HepG2 (cell line): ENCODE measurements around the gene SYNJ2. TPM values are rescaled to one million over a fixed set of nuclear protein-coding genes. Genes with fewer than 3 reads are reported as not detected.

ENCODE experiments used
- CHD2 ChIP-seq: IDR thresholded peaks from 2 replicates; pipeline ENCODE4 v1.6.1; 2011; ENCODE audit warnings: low read depth, low read length, improper control_type of control experiment
- GATA4 ChIP-seq: sonication (generic); IDR thresholded peaks from 2 replicates; pipeline ENCODE4 v1.6.1; 2016; ENCODE audit warnings: antibody characterized with exemption, low read depth, borderline replicate concordance
- KLF16 ChIP-seq, 2 experiments: sonication (generic) in 1 of 2; formaldehyde crosslinking in 1 of 2; IDR thresholded peaks; 2 replicates each; pipeline versions ENCODE4 v1.6.1 to v1.8.0; 2016 to 2023; ENCODE audit warnings: missing genetic modification reagents in 2 of 2, missing compliant biosample characterization in 1 of 2
- STAG1 ChIP-seq: sonication (generic); formaldehyde crosslinking; IDR thresholded peaks from 2 replicates; pipeline ENCODE4 v1.4.0; 2020; ENCODE audit warnings: missing genetic modification reagents
- ZFY ChIP-seq: sonication (generic); formaldehyde crosslinking; IDR thresholded peaks from 2 replicates; pipeline ENCODE4 v1.4.0; 2020; ENCODE audit warnings: missing genetic modification reagents
- ZNF660 ChIP-seq: sonication (generic); formaldehyde crosslinking; IDR thresholded peaks from 2 replicates; pipeline ENCODE4 v1.5.1; 2020; ENCODE audit warnings: mild to moderate bottlenecking, low read depth, missing genetic modification reagents, borderline replicate concordance
- polyA plus RNA-seq, 8 experiments: library from polyadenylated mRNA; depleted of rRNA in 3 of 8; stranded (reverse) in 7 of 8; unstranded in 1 of 8; fragments of >200 nt; fragmentation: Illumina TruSeq in 4 of 8; extraction: Trizol in 4 of 8; gene quantifications; 2 replicates each; pipeline versions ENCODE4 v1.2.1 to v1.2.3, GENCODE V29; 2011 to 2016; ENCODE audit warnings: low read depth in 4 of 8, missing spikeins in 1 of 8, mixed read lengths in 1 of 8; ENCODE audit not compliant: insufficient read depth in 1 of 8
- total RNA-seq, 5 experiments: library from RNA; depleted of rRNA; stranded (reverse); fragments of >200 nt; fragmentation: Illumina TruSeq; extraction: Trizol; gene quantifications; 2 replicates each; pipeline ENCODE4 v1.2.3, GENCODE V29; 2016; ENCODE audit warnings: low read depth in 1 of 5
- TF ChIP-seq, protein P1 (sequence below): sonication (generic); formaldehyde crosslinking; IDR thresholded peaks from 2 replicates; pipeline ENCODE4 v1.8.0; 2022; ENCODE audit warnings: mild to moderate bottlenecking, missing genetic modification reagents, moderate library complexity
- TF ChIP-seq, protein P2 (sequence below): sonication (generic); formaldehyde crosslinking; IDR thresholded peaks from 2 replicates; pipeline ENCODE4 v1.4.0; 2020; ENCODE audit warnings: low read depth, mild to moderate bottlenecking, missing genetic modification reagents
- TF ChIP-seq, protein P3 (sequence below): IDR thresholded peaks from 2 replicates; pipeline ENCODE4 v1.6.1; 2016; ENCODE audit warnings: missing biosample characterization, missing genetic modification reagents, low read depth
- TF ChIP-seq, protein P4 (sequence below): sonication (generic); formaldehyde crosslinking; IDR thresholded peaks from 2 replicates; pipeline ENCODE4 v1.4.0; 2020; ENCODE audit warnings: missing genetic modification reagents

The SYNJ2 gene
- total and polyA plus RNA-seq, 2 of the 13 experiments (the other 11 are each of a cell fraction or from before 2014, with no cell fraction given) = 39.1 to 57.6 TPM

DNA sequence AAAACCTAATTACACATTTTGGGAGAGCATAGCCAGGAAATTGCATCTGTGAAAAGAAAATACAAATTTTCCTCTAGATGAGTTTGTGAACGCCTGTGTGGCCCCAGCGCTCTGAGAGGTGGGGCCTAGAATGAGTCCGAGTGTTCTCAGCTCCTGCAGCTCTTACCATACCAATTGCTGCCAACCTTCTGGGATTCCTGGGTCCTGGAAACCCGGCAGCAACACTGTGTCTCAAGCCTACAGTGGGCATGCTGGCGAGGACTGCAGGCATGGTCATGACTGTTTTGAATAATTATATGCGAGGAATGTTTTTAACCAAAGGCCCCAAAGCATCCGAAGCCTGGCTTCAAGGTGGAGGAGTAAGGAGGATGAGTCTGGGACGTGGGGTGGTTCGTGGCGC is 96.0 kb downstream of the SYNJ2 start (continued):
- TF ChIP-seq CHD2 (no peak), KLF16 (CRISPR knock-in tag; IDR thresholded peaks at IDR 0.05) (no peak), GATA4 (no peak), ZFY (no peak), STAG1 (no peak), ZNF660 (CRISPR knock-in tag) (no peak)
- TF ChIP-seq, protein P1, sequence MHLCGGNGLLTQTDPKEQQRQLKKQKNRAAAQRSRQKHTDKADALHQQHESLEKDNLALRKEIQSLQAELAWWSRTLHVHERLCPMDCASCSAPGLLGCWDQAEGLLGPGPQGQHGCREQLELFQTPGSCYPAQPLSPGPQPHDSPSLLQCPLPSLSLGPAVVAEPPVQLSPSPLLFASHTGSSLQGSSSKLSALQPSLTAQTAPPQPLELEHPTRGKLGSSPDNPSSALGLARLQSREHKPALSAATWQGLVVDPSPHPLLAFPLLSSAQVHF (CRISPR knock-in tag) = no peak
- TF ChIP-seq, protein P2, sequence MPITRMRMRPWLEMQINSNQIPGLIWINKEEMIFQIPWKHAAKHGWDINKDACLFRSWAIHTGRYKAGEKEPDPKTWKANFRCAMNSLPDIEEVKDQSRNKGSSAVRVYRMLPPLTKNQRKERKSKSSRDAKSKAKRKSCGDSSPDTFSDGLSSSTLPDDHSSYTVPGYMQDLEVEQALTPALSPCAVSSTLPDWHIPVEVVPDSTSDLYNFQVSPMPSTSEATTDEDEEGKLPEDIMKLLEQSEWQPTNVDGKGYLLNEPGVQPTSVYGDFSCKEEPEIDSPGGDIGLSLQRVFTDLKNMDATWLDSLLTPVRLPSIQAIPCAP = no peak
- TF ChIP-seq, protein P3, sequence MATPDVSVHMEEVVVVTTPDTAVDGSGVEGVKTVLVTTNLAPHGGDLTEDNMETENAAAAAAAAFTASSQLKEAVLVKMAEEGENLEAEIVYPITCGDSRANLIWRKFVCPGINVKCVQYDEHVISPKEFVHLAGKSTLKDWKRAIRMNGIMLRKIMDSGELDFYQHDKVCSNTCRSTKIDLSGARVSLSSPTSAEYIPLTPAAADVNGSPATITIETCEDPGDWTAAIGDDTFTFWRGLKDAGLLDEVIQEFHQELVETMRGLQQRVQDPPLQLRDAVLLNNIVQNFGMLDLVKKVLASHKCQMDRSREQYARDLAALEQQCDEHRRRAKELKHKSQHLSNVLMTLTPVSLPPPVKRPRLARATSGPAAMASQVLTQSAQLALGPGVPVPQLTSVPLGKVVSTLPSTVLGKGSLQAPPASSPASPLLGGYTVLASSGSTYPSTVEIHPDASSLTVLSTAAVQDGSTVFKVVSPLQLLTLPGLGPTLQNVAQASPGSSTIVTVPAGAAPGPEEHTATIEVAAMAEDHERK = no peak
- TF ChIP-seq, protein P4, sequence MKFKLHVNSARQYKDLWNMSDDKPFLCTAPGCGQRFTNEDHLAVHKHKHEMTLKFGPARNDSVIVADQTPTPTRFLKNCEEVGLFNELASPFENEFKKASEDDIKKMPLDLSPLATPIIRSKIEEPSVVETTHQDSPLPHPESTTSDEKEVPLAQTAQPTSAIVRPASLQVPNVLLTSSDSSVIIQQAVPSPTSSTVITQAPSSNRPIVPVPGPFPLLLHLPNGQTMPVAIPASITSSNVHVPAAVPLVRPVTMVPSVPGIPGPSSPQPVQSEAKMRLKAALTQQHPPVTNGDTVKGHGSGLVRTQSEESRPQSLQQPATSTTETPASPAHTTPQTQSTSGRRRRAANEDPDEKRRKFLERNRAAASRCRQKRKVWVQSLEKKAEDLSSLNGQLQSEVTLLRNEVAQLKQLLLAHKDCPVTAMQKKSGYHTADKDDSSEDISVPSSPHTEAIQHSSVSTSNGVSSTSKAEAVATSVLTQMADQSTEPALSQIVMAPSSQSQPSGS (CRISPR knock-in tag) = no peak
